Ishikawa (cell line): ENCODE results near the gene BRD2.

Experiments
- CEBPB ChIP-seq: IDR thresholded peaks from 2 replicates; pipeline ENCODE4 v1.6.1; 2012
- CREB1 ChIP-seq: IDR thresholded peaks from 2 replicates; pipeline ENCODE4 v1.6.1; 2012; ENCODE audit warnings: low read depth
- EGR1 ChIP-seq: IDR thresholded peaks from 2 replicates; pipeline ENCODE4 v1.6.1; 2012
- EP300 ChIP-seq: IDR thresholded peaks from 2 replicates; pipeline ENCODE4 v1.6.1; 2012; ENCODE audit warnings: borderline replicate concordance
- FOXM1 ChIP-seq: IDR thresholded peaks from 2 replicates; pipeline ENCODE4 v1.6.1; 2012; ENCODE audit warnings: low read depth, borderline replicate concordance
- MAX ChIP-seq: IDR thresholded peaks from 2 replicates; pipeline ENCODE4 v1.6.1; 2012
- NFIC ChIP-seq: IDR thresholded peaks from 2 replicates; pipeline ENCODE4 v1.6.1; 2012
- RAD21 ChIP-seq: IDR thresholded peaks from 2 replicates; pipeline ENCODE4 v1.6.1; 2012; ENCODE audit warnings: low read depth
- REST ChIP-seq: IDR thresholded peaks from 2 replicates; pipeline ENCODE4 v1.6.1; 2012; ENCODE audit warnings: low read depth, mild to moderate bottlenecking
- TAF1 ChIP-seq: IDR thresholded peaks from 2 replicates; pipeline ENCODE4 v1.6.1; 2012; ENCODE audit warnings: low read depth, mild to moderate bottlenecking
- TCF12 ChIP-seq: IDR thresholded peaks from 2 replicates; pipeline ENCODE4 v1.6.1; 2012; ENCODE audit warnings: low read depth
- TEAD4 ChIP-seq: IDR thresholded peaks from 2 replicates; pipeline ENCODE4 v1.6.1; 2012
- USF1 ChIP-seq: IDR thresholded peaks from 2 replicates; pipeline ENCODE4 v1.6.1; 2012
- YY1 ChIP-seq: IDR thresholded peaks from 2 replicates; pipeline ENCODE4 v1.6.1; 2012; ENCODE audit warnings: low read depth
- ZBTB7A ChIP-seq: IDR thresholded peaks from 2 replicates; pipeline ENCODE4 v1.6.1; 2012; ENCODE audit warnings: low read depth

Gene BRD2

GRCh38 chr6:32932132-32932868 is 36.1 kb upstream of the BRD2 start:
- TF ChIP-seq YY1 (no peak), USF1 (no peak), EGR1 (no peak), TAF1 (no peak), NFIC (no peak), REST (no peak), CEBPB (no peak), RAD21 (no peak), TCF12 (no peak), CREB1 (no peak), EP300 (no peak), MAX (no peak), FOXM1 (no peak), TEAD4 (no peak), ZBTB7A (no peak)

GRCh38 chr6:32933661-32934085 is 34.7 kb upstream of the BRD2 start:
- TF ChIP-seq RAD21, result peak; percentile 71
- TF ChIP-seq EGR1, result no peak
- TF ChIP-seq EP300, result no peak

- TF ChIP-seq CREB1 (no peak), YY1 (no peak), EP300 (no peak), NFIC (no peak), ZBTB7A (no peak), USF1 (no peak), REST (no peak), TCF12 (no peak)
Measured at GRCh38 chr6:32935551-32936238, 32.7 kb upstream of the BRD2 start.

GRCh38 chr6:32936239-32937152 is 31.9 kb upstream of the BRD2 start:
- TF ChIP-seq YY1 (no peak), TEAD4 (no peak), ZBTB7A (no peak), TCF12 (no peak), EP300 (no peak), MAX (no peak), CREB1 (no peak), REST (no peak), CEBPB (no peak), TAF1 (no peak), RAD21 (no peak), USF1 (no peak), NFIC (no peak)
